Stimulated activated CD4-positive, alpha-beta T cell treated with anti-CD3 and anti-CD28 coated beads, Interleukin-1b, Interleukin-23, amount 100 ng/mL, for 4 hours (primary cell): ENCODE results near the gene TRPV2.
A peak's percentile ranks its signal among the peaks of the same experiment; 100 is the strongest.
"Not testable (repeated sequence)": the region's sequence is repeated elsewhere in the genome, so short reads cannot be mapped to it uniquely, and the experiment has no call there.

Source experiments
- DNase-seq, 2 donors: peaks; one replicate each; pipeline ENCODE4 v3.0.0-alpha.2; 2020; ENCODE audit warnings: low read depth in 2 of 2

The TRPV2 gene, protein sequence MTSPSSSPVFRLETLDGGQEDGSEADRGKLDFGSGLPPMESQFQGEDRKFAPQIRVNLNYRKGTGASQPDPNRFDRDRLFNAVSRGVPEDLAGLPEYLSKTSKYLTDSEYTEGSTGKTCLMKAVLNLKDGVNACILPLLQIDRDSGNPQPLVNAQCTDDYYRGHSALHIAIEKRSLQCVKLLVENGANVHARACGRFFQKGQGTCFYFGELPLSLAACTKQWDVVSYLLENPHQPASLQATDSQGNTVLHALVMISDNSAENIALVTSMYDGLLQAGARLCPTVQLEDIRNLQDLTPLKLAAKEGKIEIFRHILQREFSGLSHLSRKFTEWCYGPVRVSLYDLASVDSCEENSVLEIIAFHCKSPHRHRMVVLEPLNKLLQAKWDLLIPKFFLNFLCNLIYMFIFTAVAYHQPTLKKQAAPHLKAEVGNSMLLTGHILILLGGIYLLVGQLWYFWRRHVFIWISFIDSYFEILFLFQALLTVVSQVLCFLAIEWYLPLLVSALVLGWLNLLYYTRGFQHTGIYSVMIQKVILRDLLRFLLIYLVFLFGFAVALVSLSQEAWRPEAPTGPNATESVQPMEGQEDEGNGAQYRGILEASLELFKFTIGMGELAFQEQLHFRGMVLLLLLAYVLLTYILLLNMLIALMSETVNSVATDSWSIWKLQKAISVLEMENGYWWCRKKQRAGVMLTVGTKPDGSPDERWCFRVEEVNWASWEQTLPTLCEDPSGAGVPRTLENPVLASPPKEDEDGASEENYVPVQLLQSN

DNA sequence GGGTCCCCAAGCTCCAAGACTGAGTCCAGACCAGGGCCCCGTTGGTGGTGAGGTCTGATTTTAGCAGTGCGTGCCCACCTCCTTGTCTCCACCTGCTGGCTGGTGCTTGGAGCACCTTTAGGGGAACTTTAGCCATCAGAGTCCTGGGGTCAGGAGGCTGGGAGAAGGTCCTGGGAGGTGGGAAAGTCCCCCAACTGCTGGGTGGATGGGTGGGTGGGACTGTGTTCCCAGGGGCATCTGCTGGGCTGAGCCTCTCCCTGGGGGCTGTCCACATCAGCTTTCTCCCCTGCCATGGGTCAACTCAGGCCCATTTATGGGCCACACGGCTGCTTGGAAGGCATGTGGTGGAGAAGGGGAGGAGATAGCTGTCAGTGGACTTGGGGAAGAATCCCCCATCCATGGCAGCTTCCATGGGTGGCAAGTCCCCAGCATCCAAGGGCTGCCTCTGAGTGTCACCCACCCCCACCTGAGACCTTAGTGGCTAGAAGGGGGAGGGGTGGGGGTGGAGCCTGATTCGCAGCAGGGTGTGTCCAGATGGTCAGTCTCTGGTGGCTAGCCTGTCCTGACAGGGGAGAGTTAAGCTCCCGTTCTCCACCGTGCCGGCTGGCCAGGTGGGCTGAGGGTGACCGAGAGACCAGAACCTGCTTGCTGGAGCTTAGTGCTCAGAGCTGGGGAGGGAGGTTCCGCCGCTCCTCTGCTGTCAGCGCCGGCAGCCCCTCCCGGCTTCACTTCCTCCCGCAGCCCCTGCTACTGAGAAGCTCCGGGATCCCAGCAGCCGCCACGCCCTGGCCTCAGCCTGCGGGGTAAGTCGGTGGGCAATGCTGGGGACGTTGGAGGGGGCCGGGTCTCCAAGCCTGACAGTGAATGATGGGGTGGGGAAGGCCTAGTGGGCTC is at the start of gene TRPV2:
Gene TRPV2, plus strand, starts transcription at position 541 of the 894 bp plus-strand sequence. CDS start 2,098 bp downstream, outside the sequence.
- DNase-seq: no peak

GRCh38 chr17:16371742-16372141 is 43.6 kb upstream of the TRPV2 start:
- no peak for DNase-seq

- DNase-seq: no peak
Observed at GRCh38 chr17:16374146-16374938, 41.0 kb upstream of the TRPV2 start.

DNA sequence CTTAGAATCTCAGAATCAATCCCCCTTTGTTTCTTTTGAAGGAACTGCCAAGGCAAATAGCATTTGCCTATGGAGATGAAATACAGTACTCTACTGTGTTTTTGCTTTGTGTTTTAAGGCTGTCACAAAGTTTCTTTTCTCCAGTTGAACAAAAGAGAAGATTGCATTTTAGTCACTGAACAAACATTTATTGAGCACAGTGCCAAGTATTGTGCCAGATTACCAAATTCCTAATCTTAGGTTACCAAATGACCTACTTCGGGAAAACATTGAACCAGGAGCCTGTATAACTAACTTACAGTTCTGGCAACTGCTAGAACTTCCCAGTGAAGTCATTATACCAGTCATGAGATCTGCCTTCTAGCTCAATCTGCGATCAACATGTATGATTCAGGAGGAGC is 37.4 kb upstream of the TRPV2 start:
- DNase-seq: no peak

- no peak for DNase-seq
Observed at GRCh38 chr17:16378636-16379282, 36.6 kb upstream of the TRPV2 start.

GRCh38 chr17:16379654-16380053 is 35.7 kb upstream of the TRPV2 start:
- no peak for DNase-seq

- DNase-seq: peak; percentile 82 to 89
Observed at GRCh38 chr17:16380640-16381495, 34.5 kb upstream of the TRPV2 start, which contains the start of gene UBB. TSS of gene UBB (plus strand) at chr17:16381091. CDS start at chr17:16381908, 817 bp downstream.

- DNase-seq: peak; percentile 17 to 29
Observed at GRCh38 chr17:16381496-16381820, 33.9 kb upstream of the TRPV2 start.

DNA sequence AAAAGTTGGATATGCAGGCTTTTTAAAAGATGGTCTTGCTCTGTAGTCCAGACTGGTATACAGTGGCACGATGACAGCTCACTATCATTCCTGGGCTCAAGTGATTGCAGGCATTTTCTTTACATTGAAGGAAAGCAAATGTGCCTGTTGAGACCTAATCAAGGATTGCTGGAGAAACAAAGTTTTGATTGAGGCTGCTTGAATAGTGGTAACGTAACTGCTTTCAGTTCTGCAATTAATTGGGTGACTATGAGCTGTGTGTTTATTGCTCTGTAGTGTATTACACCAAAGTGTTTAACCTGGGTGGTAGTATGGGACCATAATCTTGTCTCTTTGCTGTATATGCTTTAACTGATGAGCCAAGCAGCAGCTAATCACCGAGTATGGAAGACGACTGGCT is 32.2 kb upstream of the TRPV2 start:
- no peak for DNase-seq

- no peak for DNase-seq
Observed at GRCh38 chr17:16383772-16384287, 31.5 kb upstream of the TRPV2 start.

DNA sequence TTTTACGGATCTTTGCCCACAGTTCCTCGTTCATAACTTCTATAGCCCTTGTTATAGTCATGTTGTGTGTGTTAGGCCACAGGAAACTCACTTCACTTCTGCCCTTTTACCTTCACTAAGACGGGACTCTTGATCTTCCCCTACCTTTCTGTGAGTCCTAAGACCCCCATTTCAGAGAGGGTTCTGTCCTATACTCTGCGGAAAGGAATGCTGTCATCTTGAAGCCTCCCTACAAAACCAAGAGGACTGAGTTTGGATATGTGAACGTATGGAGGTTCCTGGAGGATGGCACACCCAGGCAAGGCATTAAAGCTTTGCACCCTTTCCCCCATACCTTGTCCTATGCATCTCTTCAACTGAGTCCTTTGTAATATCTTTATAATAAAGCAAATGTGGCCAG is 30.8 kb upstream of the TRPV2 start:
- DNase-seq: no peak

DNA sequence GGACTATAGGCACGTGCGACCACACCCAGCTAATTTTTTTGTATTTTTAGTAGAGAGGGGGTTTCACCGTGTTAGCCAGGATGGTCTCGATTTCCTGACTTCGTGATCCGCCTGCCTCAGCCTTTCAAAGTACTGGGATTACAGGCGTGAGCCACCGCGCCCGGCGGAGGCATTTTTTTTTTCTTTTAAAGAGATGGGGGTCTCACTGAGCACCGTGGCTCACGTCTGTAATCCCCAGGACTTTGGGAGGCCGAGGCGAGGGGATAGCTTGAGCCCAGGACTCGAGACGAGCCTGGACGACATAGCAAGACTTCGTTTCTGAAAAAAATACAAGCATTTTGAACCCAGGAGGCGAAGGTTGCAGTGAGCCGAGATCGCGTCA is 29.3 kb upstream of the TRPV2 start:
- DNase-seq: not testable (repeated sequence)

- no peak for DNase-seq
Observed at GRCh38 chr17:16391451-16391850, 23.9 kb upstream of the TRPV2 start.

DNA sequence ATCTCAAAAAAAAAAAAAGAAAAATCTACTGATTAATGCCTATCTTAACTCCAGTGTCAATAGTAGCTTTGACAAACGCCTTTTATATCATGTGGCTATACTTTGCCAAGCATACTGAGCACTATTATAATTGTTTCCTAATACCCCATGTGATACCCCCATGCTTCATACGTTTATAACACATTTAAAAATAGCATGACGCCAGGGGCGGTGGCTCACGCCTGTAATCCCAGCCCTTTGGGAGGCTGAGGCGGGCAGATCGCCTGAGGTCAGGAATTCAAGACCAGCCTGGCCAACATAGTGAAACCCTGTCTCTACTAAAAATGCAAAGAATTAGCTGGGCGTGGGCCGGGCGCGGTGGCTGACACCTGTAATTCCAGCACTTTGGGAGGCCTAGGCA is 22.9 kb upstream of the TRPV2 start:
- DNase-seq: not testable (repeated sequence)

GRCh38 chr17:16395887-16396286 is 19.5 kb upstream of the TRPV2 start:
- DNase-seq: not testable (repeated sequence)

DNA sequence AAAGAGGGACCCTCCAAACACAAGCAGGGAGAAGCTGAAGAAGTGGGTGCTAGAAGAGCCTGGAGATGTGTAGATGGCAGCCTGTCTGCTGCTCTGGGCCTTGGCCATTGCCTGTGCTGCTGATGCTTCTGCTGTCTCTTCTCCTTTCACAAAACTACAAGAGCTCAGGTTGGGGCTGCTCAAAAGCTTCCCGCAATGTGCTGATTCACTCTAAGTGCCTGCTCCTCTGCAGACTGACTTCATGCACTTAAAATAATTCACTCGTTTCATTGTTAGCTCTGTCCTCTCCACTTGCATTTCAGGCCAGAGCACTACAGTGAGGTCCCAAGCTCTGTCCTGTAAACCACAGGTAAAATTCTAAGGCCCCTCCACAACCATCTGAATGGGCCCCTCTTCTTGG is 18.7 kb upstream of the TRPV2 start:
- DNase-seq: not testable (repeated sequence)

GRCh38 chr17:16398270-16399267 is 16.8 kb upstream of the TRPV2 start:
- DNase-seq: no peak

GRCh38 chr17:16403847-16404246 is 11.5 kb upstream of the TRPV2 start:
- not testable (repeated sequence) for DNase-seq
